NB4 (cell line): ENCODE data around the gene MOGAT1.

Experiments used
- DNase-seq: peaks from one replicate; pipeline ENCODE4 v3.0.0; 2010; ENCODE audit warnings: low read depth
- H3K4me3 ChIP-seq: one replicate; pipeline ENCODE4 v1.5.1; 2011; ENCODE audit warnings: mild to moderate bottlenecking, low read depth, low read length, moderate library complexity
- CTCF ChIP-seq: IDR thresholded peaks from one replicate; pipeline ENCODE4 v1.5.1; 2012; ENCODE audit warnings: low read depth, low read length
- MAX ChIP-seq: IDR thresholded peaks from 2 replicates; pipeline ENCODE4 v1.6.1; 2011; ENCODE audit warnings: low read depth, low read length
- MYC ChIP-seq: IDR thresholded peaks from 2 replicates; pipeline ENCODE4 v1.6.1; 2011; ENCODE audit warnings: low read depth, low read length
- POLR2A ChIP-seq: IDR thresholded peaks from 2 replicates; pipeline ENCODE4 v1.6.1; 2011; ENCODE audit warnings: mild to moderate bottlenecking; ENCODE audit not compliant: insufficient read length; ENCODE audit errors: extremely low read depth

Gene MOGAT1

GRCh38 chr2:222635295-222635694 is 36.2 kb upstream of the MOGAT1 start:
- no peak for DNase-seq
- no peak overlapping the region for H3K4me3 ChIP-seq
- TF ChIP-seq MYC, result no peak
- TF ChIP-seq CTCF, result no peak
- no peak for TF ChIP-seq MAX
- TF ChIP-seq POLR2A, result no peak

GRCh38 chr2:222637067-222637466 is 34.4 kb upstream of the MOGAT1 start:
- H3K4me3 ChIP-seq, result no peak overlapping the region
- TF ChIP-seq CTCF, result no peak
- no peak for TF ChIP-seq MAX
- TF ChIP-seq MYC, result no peak
- TF ChIP-seq POLR2A, result no peak
- DNase-seq, result no peak

- TF ChIP-seq MYC, result no peak
- no peak overlapping the region for H3K4me3 ChIP-seq
- no peak for DNase-seq
Measured at GRCh38 chr2:222641336-222641735, 30.1 kb upstream of the MOGAT1 start.

- H3K4me3 ChIP-seq, result no peak overlapping the region
- no peak for DNase-seq
- TF ChIP-seq POLR2A (no peak), MYC (no peak), MAX (no peak), CTCF (no peak)
Measured at GRCh38 chr2:222643134-222643533, 28.3 kb upstream of the MOGAT1 start.

GRCh38 chr2:222646008-222646407 is 25.4 kb upstream of the MOGAT1 start:
- no peak overlapping the region for H3K4me3 ChIP-seq
- no peak for DNase-seq
- TF ChIP-seq POLR2A (no peak), MAX (no peak), MYC (no peak), CTCF (no peak)

GRCh38 chr2:222649801-222650200 is 21.7 kb upstream of the MOGAT1 start:
- no peak for TF ChIP-seq POLR2A
- no peak for TF ChIP-seq MYC
- no peak for TF ChIP-seq CTCF
- no peak for TF ChIP-seq MAX
- H3K4me3 ChIP-seq, result no peak overlapping the region
- no peak for DNase-seq
